Activated CD4-positive, CD25-positive, alpha-beta regulatory T cell (primary cell): ENCODE measurements around the gene RNF224.
"Not testable (repeated sequence)": the region's sequence is repeated elsewhere in the genome, so short reads cannot be mapped to it uniquely, and the experiment has no call there.

ENCODE experiments used
- DNase-seq, 4 experiments: peaks; one replicate each; lab custom pipeline; 2025; lab: John Stamatoyannopoulos, UW

The RNF224 gene

GRCh38 chr9:137254624-137255447, 27.5 kb downstream of the RNF224 start, which contains the start of gene NELFB:
NELFB (plus strand) TSS chr9:137255327.
- peak; percentile 93 to 97 (median 95) for DNase-seq

GRCh38 chr9:137255448-137256114, 28.3 kb downstream of the RNF224 start:
- DNase-seq, result peak in 1 of 4 experiments; percentile 42

GRCh38 chr9:137256362-137256761, 29.1 kb downstream of the RNF224 start:
- DNase-seq, result no peak

- no peak for DNase-seq
Observed at GRCh38 chr9:137256856-137257255, 29.6 kb downstream of the RNF224 start.

GRCh38 chr9:137262173-137262908, 35.0 kb downstream of the RNF224 start:
- not testable (repeated sequence) for DNase-seq

- no peak for DNase-seq
Observed at GRCh38 chr9:137262909-137263285, 35.6 kb downstream of the RNF224 start.

GRCh38 chr9:137263506-137263905, 36.2 kb downstream of the RNF224 start:
- DNase-seq, result no peak

- DNase-seq, result no peak
Observed at GRCh38 chr9:137264067-137264466, 36.8 kb downstream of the RNF224 start.

- DNase-seq, result no peak
Observed at GRCh38 chr9:137265496-137266161, 38.3 kb downstream of the RNF224 start.

- DNase-seq, result no peak
Observed at GRCh38 chr9:137266162-137266527, 38.8 kb downstream of the RNF224 start.

- no peak for DNase-seq
Observed at GRCh38 chr9:137266585-137267453, 39.5 kb downstream of the RNF224 start.

- DNase-seq, result no peak
Observed at GRCh38 chr9:137267933-137268355, 40.6 kb downstream of the RNF224 start.

- no peak for DNase-seq
Observed at GRCh38 chr9:137268538-137269201, 41.4 kb downstream of the RNF224 start.

- no peak for DNase-seq
Observed at GRCh38 chr9:137269231-137269772, 42.0 kb downstream of the RNF224 start.

GRCh38 chr9:137270929-137271695, 43.8 kb downstream of the RNF224 start:
- no peak for DNase-seq

- DNase-seq, result no peak
Observed at GRCh38 chr9:137271696-137272076, 44.4 kb downstream of the RNF224 start.

- DNase-seq, result no peak
Observed at GRCh38 chr9:137272241-137273094, 45.2 kb downstream of the RNF224 start.

GRCh38 chr9:137273095-137273490, 45.8 kb downstream of the RNF224 start:
- DNase-seq, result no peak
